Gastroesophageal sphincter (tissue), 3 donors: Measurements from ENCODE around the gene AGRN.

ENCODE experiments used
- POLR2AphosphoS5 ChIP-seq: sonication (generic); formaldehyde crosslinking; IDR thresholded peaks from one replicate; pipeline ENCODE4 v1.6.1; 2017; ENCODE audit warnings: antibody characterized with exemption
- TF ChIP-seq, protein P1 (sequence below), 4 experiments: fragments of 200-600 bp in 2 of 4; fragments of 450-650 bp in 2 of 4; sonication (generic) in 1 of 4; IDR thresholded peaks; one replicate each; pipeline ENCODE4 v1.5.1; 2017 to 2019; ENCODE audit warnings: antibody characterized with exemption in 4 of 4, mild to moderate bottlenecking in 2 of 4, moderate library complexity in 2 of 4

DNA sequence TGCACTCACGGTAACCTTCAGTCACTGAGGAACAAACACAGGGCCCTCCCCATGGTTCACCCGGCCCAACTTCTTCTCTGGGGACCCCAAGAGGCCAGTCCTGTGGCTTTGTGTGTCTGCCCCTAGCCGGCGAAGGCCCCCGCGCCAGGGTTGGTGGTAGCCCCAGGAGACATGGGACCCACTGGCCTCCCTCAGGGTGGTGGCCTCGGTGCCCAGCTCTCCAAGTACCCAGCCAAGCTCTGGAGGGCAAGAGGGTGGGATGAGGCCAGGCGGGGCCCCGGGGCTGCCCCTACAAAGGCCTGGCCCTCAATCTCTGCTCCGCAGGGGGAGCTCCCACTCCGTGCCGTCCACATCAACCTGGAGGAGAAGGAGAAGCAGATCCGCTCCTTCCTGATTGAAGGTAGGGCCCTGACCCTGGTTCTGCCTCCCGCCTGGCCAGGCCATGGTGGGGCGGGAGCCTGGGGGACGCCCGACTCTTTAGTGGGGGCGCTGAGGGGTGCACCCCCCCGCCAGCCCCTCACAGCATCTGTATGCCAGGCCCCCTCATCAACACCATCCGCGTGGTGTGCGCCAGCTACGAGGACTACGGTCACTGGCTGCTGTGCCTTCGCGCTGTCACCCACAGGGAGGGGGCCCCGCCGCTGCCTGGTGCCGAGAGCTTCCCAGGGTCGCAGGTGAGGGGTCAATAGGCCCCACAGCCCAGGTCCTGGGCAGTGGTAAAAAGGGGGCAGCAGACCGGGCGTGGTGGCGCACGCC lies 48.0 kb upstream of the AGRN start:
- TF ChIP-seq, protein P1, sequence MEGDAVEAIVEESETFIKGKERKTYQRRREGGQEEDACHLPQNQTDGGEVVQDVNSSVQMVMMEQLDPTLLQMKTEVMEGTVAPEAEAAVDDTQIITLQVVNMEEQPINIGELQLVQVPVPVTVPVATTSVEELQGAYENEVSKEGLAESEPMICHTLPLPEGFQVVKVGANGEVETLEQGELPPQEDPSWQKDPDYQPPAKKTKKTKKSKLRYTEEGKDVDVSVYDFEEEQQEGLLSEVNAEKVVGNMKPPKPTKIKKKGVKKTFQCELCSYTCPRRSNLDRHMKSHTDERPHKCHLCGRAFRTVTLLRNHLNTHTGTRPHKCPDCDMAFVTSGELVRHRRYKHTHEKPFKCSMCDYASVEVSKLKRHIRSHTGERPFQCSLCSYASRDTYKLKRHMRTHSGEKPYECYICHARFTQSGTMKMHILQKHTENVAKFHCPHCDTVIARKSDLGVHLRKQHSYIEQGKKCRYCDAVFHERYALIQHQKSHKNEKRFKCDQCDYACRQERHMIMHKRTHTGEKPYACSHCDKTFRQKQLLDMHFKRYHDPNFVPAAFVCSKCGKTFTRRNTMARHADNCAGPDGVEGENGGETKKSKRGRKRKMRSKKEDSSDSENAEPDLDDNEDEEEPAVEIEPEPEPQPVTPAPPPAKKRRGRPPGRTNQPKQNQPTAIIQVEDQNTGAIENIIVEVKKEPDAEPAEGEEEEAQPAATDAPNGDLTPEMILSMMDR (IDR thresholded peaks at IDR 0.05), result no peak
- TF ChIP-seq POLR2AphosphoS5, result no peak
